CD4-positive, alpha-beta T cell treated with Interleukin-17A for 1 hour (primary cell): ENCODE data around the gene CBLC.
"Not testable (repeated sequence)": the region's sequence is repeated elsewhere in the genome, so short reads cannot be mapped to it uniquely, and the experiment has no call there.

Source experiments
- DNase-seq: peaks from one replicate; pipeline ENCODE4 v3.0.0-alpha.2; 2020

Gene CBLC

GRCh38 chr19:44765949-44766335 is 11.7 kb upstream of the CBLC start:
- DNase-seq: no peak

- DNase-seq: no peak
Measured at GRCh38 chr19:44767295-44768180, 10.2 kb upstream of the CBLC start.

- DNase-seq: peak; percentile 99
Measured at GRCh38 chr19:44770550-44771257, 7.0 kb upstream of the CBLC start.

- not testable (repeated sequence) for DNase-seq
Measured at GRCh38 chr19:44772144-44772543, 5.5 kb upstream of the CBLC start.

GRCh38 chr19:44772959-44773358 is 4.7 kb upstream of the CBLC start:
- no peak for DNase-seq

- no peak for DNase-seq
Measured at GRCh38 chr19:44775676-44776240, 1.9 kb upstream of the CBLC start.

- DNase-seq: no peak
Measured at GRCh38 chr19:44776402-44777096, 1.1 kb upstream of the CBLC start.

- DNase-seq: no peak
Measured at GRCh38 chr19:44779150-44779549, 1.5 kb downstream of the CBLC start.

GRCh38 chr19:44781694-44782093 is 4.0 kb downstream of the CBLC start:
- not testable (repeated sequence) for DNase-seq

- DNase-seq: no peak
Measured at GRCh38 chr19:44782729-44783128, 5.0 kb downstream of the CBLC start.

GRCh38 chr19:44783545-44783944 is 5.9 kb downstream of the CBLC start:
- no peak for DNase-seq

- DNase-seq: no peak
Measured at GRCh38 chr19:44785271-44785670, 7.6 kb downstream of the CBLC start.

- no peak for DNase-seq
Measured at GRCh38 chr19:44785993-44786392, 8.3 kb downstream of the CBLC start.

- DNase-seq: no peak
Measured at GRCh38 chr19:44788971-44789370, 11.3 kb downstream of the CBLC start.

- no peak for DNase-seq
Measured at GRCh38 chr19:44789943-44790483, 12.3 kb downstream of the CBLC start.

- DNase-seq: no peak
Measured at GRCh38 chr19:44792281-44792680, 14.6 kb downstream of the CBLC start.

GRCh38 chr19:44794610-44795009 is 16.9 kb downstream of the CBLC start:
- no peak for DNase-seq

- DNase-seq: no peak
Measured at GRCh38 chr19:44795398-44795987, 17.8 kb downstream of the CBLC start.

GRCh38 chr19:44796701-44797115 is 19.0 kb downstream of the CBLC start:
- DNase-seq: peak; percentile 7

- no peak for DNase-seq
Measured at GRCh38 chr19:44799627-44800346, 22.1 kb downstream of the CBLC start.

GRCh38 chr19:44800461-44800860 is 22.8 kb downstream of the CBLC start:
- DNase-seq: peak; percentile 78
